ENCODE measurements around the gene ARHGAP24. TPM values are rescaled to one million over a fixed set of nuclear protein-coding genes. Genes with fewer than 3 reads are reported as not detected.

ARHGAP24 gene
- total and polyA plus RNA-seq, 10 of the 15 experiments (the other 5 are each of a cell fraction or from before 2014, with no cell fraction given), result 0.10 to 4.2 (median 0.52) TPM

GRCh38 chr4:85606505-85606904 lies 131.6 kb downstream of the ARHGAP24 start:
- ATAC-seq, result no peak
- ChIA-PET CTCF (no interaction called here), RAD21 (ENCODE audit: unreplicated experiment) (no interaction called here), POLR2A (interaction anchor here (0.6 kb wide), 1 partner anchor 214 kb away, joined by 9 read pairs; no protein-coding TSS in a partner anchor), SMC1A (ENCODE audit: uncharacterized antibody, unreplicated experiment) (interaction anchor here (1.8 kb wide), 1 partner anchor 141 kb away, joined by 4 read pairs; no protein-coding TSS in a partner anchor)
- in situ Hi-C loops (cut with MboI) (no loop called here), intact Hi-C loops (cut with micrococcal nuclease; ENCODE audit: unreplicated experiment) (no loop called here)
- Histone ChIP-seq H3K36me3 (ENCODE audit: control insufficient read depth in 2 of 2, insufficient read depth in 2 of 2, low read length in 1 of 2) (no peaks in the 10 kb centered on the region), H3K27me3 (replicated peaks in 1 of 2; ENCODE audit: control insufficient read depth in 2 of 2, insufficient read depth in 2 of 2, low read length in 1 of 2) (no peaks in the 10 kb centered on the region), H3K4me1 (ENCODE audit: control insufficient read depth, insufficient read depth, low read length) (peaks cover 18% of the 10 kb centered on the region), H3K4me2 (ENCODE audit: control insufficient read depth, insufficient read depth) (no peak overlapping the region), H3K9ac (ENCODE audit: control insufficient read depth, insufficient read depth, low read length) (no peak overlapping the region), H3K4me3 (no peak overlapping the region), H3K9me3 (replicated peaks; ENCODE audit: control insufficient read depth, insufficient read depth, low read length) (no peaks in the 10 kb centered on the region; the same call in 2 of the 3 replicates), H3K79me2 (ENCODE audit: control insufficient read depth, insufficient read depth, low read length) (no peaks in the 10 kb centered on the region), H4K20me1 (ENCODE audit: control insufficient read depth, insufficient read depth) (no peaks in the 10 kb centered on the region), H3K27ac (ENCODE audit: control insufficient read depth, insufficient read depth) (no peak overlapping the region), H2AFZ (ENCODE audit: control insufficient read depth, low read depth, low read length) (no peak overlapping the region)
- 86% methylated on average over 1 of the region's 1 CpG for WGBS (ENCODE audit: insufficient coverage, insufficient replicate concordance, low lambda C conversion rate, missing lambda C conversion rate)
- BruUV-seq (replicated peaks), result no TSS peak
- no peak for TF ChIP-seq PAX5 (IDR thresholded peaks at IDR 0.05; ENCODE audit: borderline replicate concordance, low read depth, low read length)
- TF ChIP-seq HDAC2 (IDR thresholded peaks at IDR 0.05), result no peak
- no peak for TF ChIP-seq KAT2A (conservative IDR thresholded peaks at IDR 0.05; ENCODE audit: control insufficient read depth, low read depth, low read length)
- DNase-seq (ENCODE audit: low read depth, low spot score), result no peak
- FAIRE-seq, result no peak

GRCh38 chr4:85607624-85608023 lies 132.7 kb downstream of the ARHGAP24 start:
- ATAC-seq (peak; percentile 67), DNase-seq (ENCODE audit: low read depth, low spot score) (peak; percentile 54), FAIRE-seq (no peak)
- H3K27me3 ChIP-seq (replicated peaks in 1 of 2; ENCODE audit: control insufficient read depth in 2 of 2, insufficient read depth in 2 of 2, low read length in 1 of 2), result no peaks in the 10 kb centered on the region
- no peaks in the 10 kb centered on the region for H4K20me1 ChIP-seq (ENCODE audit: control insufficient read depth, insufficient read depth)
- intact Hi-C loops (cut with micrococcal nuclease; ENCODE audit: unreplicated experiment) (no loop called here), in situ Hi-C loops (cut with MboI) (no loop called here)
- no peaks in the 10 kb centered on the region; the same call in 1 of the 3 replicates for H3K9me3 ChIP-seq (replicated peaks; ENCODE audit: control insufficient read depth, insufficient read depth, low read length)
- H3K27ac ChIP-seq (ENCODE audit: control insufficient read depth, insufficient read depth), result no peak overlapping the region
- no peaks in the 10 kb centered on the region for H3K36me3 ChIP-seq (ENCODE audit: control insufficient read depth in 2 of 2, insufficient read depth in 2 of 2, low read length in 1 of 2)
- RAD21 ChIA-PET (ENCODE audit: unreplicated experiment), result no interaction called here
- 2% methylated on average over 3 of the region's 5 CpGs for WGBS (ENCODE audit: insufficient coverage, insufficient replicate concordance, low lambda C conversion rate, missing lambda C conversion rate)
- H2AFZ ChIP-seq (ENCODE audit: control insufficient read depth, low read depth, low read length), result no peak overlapping the region
- H3K4me2 ChIP-seq (ENCODE audit: control insufficient read depth, insufficient read depth), result peak overlapping the region; percentile 47; the same call in 1 of the 2 replicates
- POLR2A ChIA-PET, result no interaction called here
- H3K4me3 ChIP-seq, result no peak overlapping the region
- H3K9ac ChIP-seq (ENCODE audit: control insufficient read depth, insufficient read depth, low read length), result no peak overlapping the region
- no peaks in the 10 kb centered on the region for H3K79me2 ChIP-seq (ENCODE audit: control insufficient read depth, insufficient read depth, low read length)
- SMC1A ChIA-PET (ENCODE audit: uncharacterized antibody, unreplicated experiment), result interaction anchor here (0.9 to 1.8 kb wide), 3 partner anchors 51 to 172 kb away, joined by 3 to 4 read pairs (median 3); no protein-coding TSS in a partner anchor
- BruUV-seq (replicated peaks), result no TSS peak
- CTCF ChIA-PET, result interaction anchor here (0.6 kb wide), 1 partner anchor 45 kb away, joined by 3 read pairs; no protein-coding TSS in a partner anchor
- H3K4me1 ChIP-seq (ENCODE audit: control insufficient read depth, insufficient read depth, low read length), result peaks cover 18% of the 10 kb centered on the region
- no peak for TF ChIP-seq SMAD5 (IDR thresholded peaks at IDR 0.05; ENCODE audit: low read depth)
- no peak for TF ChIP-seq ZSCAN29 (IDR thresholded peaks at IDR 0.05)
- TF ChIP-seq E4F1 (IDR thresholded peaks at IDR 0.05; ENCODE audit: borderline replicate concordance, partially characterized antibody), result no peak
- TF ChIP-seq RB1 (IDR thresholded peaks at IDR 0.05; ENCODE audit: borderline replicate concordance), result no peak
- TF ChIP-seq ZNF384 (IDR thresholded peaks at IDR 0.05; ENCODE audit: borderline replicate concordance, low read depth, low read length), result peak; percentile 17; the same call in 1 of the 2 replicates
- 0 out of 2 replicates have a peak, but pooled peaks have one; percentile 56 for TF ChIP-seq TCF12 (IDR thresholded peaks at IDR 0.05; ENCODE audit: low read depth, low read length)
- TF ChIP-seq BCLAF1 (IDR thresholded peaks at IDR 0.05), result no peak
